Keratinocyte (primary cell): Measurements from ENCODE around the gene SLC38A6. TPM values are rescaled to one million over a fixed set of nuclear protein-coding genes. Genes with fewer than 3 reads are reported as not detected.
"Not testable (repeated sequence)": the region's sequence is repeated elsewhere in the genome, so short reads cannot be mapped to it uniquely, and the experiment has no call there.

ENCODE experiments used
- DNase-seq: peaks from one replicate; pipeline ENCODE4 v3.0.0-alpha.2; 2011; ENCODE audit warnings: low read depth, missing footprints, low spot score
- FAIRE-seq: peaks from 2 replicates; lab custom pipeline; 2011; peaks lifted over from hg19 to GRCh38; lab: Jason Lieb, UNC
- H2AFZ ChIP-seq: 2 replicates; pipeline ENCODE4 v1.6.0; 2012; ENCODE audit warnings: low read length, control low read depth, inconsistent platforms; ENCODE audit not compliant: control insufficient read depth
- H3K27ac ChIP-seq: 2 replicates; pipeline ENCODE4 v1.5.1; 2011; ENCODE audit warnings: low read length; ENCODE audit not compliant: control insufficient read depth, insufficient read depth
- H3K27me3 ChIP-seq: 3 replicates; pipeline ENCODE4 v1.6.0; 2011; ENCODE audit warnings: low read length; ENCODE audit not compliant: control insufficient read depth, insufficient read depth; ENCODE audit errors: extremely low read depth
- H3K36me3 ChIP-seq, 2 experiments: 2 replicates in 1 of 2; 3 replicates in 1 of 2; pipeline ENCODE4 v1.5.1; 2011; ENCODE audit warnings: low read length in 2 of 2, mild to moderate bottlenecking in 1 of 2; ENCODE audit not compliant: control insufficient read depth in 2 of 2, insufficient read depth in 2 of 2; ENCODE audit errors: extremely low read depth in 1 of 2
- H3K4me1 ChIP-seq: 3 replicates; pipeline ENCODE4 v1.5.1; 2011; ENCODE audit warnings: low read length; ENCODE audit not compliant: control insufficient read depth, insufficient read depth; ENCODE audit errors: extremely low read depth
- H3K4me2 ChIP-seq: 3 replicates; pipeline ENCODE4 v1.6.0; 2011; ENCODE audit warnings: low read depth, low read length; ENCODE audit not compliant: control insufficient read depth, insufficient read depth; ENCODE audit errors: extremely low read depth
- H3K4me3 ChIP-seq, 3 experiments: fragments of 200-600 bp in 1 of 3; sonication (generic) in 1 of 3; 2 replicates in 2 of 3; 3 replicates in 1 of 3; pipeline ENCODE4 v1.5.1; 2011 to 2016; ENCODE audit warnings: low read length in 3 of 3, mild to moderate bottlenecking in 3 of 3, control low read depth in 2 of 3, inconsistent platforms in 1 of 3, low read depth in 1 of 3, mixed read lengths in 1 of 3, mixed run types in 1 of 3, moderate library complexity in 1 of 3; ENCODE audit not compliant: control insufficient read depth in 2 of 3, insufficient read depth in 2 of 3; ENCODE audit errors: extremely low read depth in 1 of 3
- H3K79me2 ChIP-seq: 2 replicates; pipeline ENCODE4 v1.6.0; 2012; ENCODE audit warnings: low read length; ENCODE audit not compliant: control insufficient read depth, insufficient read depth
- H3K9ac ChIP-seq: 3 replicates; pipeline ENCODE4 v1.6.0; 2011; ENCODE audit warnings: low read length; ENCODE audit not compliant: control insufficient read depth, insufficient read depth; ENCODE audit errors: extremely low read depth
- H3K9me1 ChIP-seq: 3 replicates; pipeline ENCODE4 v1.6.0; 2011; ENCODE audit warnings: low read length; ENCODE audit not compliant: control insufficient read depth, insufficient read depth; ENCODE audit errors: extremely low read depth
- H3K9me3 ChIP-seq: 2 replicates; pipeline ENCODE4 v1.5.1; 2012; ENCODE audit warnings: low read depth, low read length; ENCODE audit not compliant: control insufficient read depth
- H4K20me1 ChIP-seq: 3 replicates; pipeline ENCODE4 v1.6.0; 2011; ENCODE audit warnings: low read length; ENCODE audit not compliant: control insufficient read depth, insufficient read depth; ENCODE audit errors: extremely low read depth
- EZH2 ChIP-seq: IDR thresholded peaks from one replicate; pipeline ENCODE4 v1.6.1; 2012; ENCODE audit warnings: inconsistent platforms, mild to moderate bottlenecking, low read length, moderate library complexity
- dilution Hi-C: fragments of 300-500 bp; cut with MboI; formaldehyde crosslinking; loops from one replicate; pipeline ENCODE4 v1.7.0; 2020; ENCODE audit warnings: low sequenced_read_pairs; ENCODE audit not compliant: extremely low pct_ligation_motif_present
- polyA plus RNA-seq, 5 experiments: library from polyadenylated mRNA; depleted of rRNA in 3 of 5; stranded (reverse) in 3 of 5; stranded (forward) in 1 of 5; unstranded in 1 of 5; fragments of >200 nt; gene quantifications; 1 replicate in 1 of 5; 2 replicates in 3 of 5; 3 replicates in 1 of 5; pipeline versions ENCODE4 v1.2.1 to v1.2.3, GENCODE V29; 2011 to 2012; ENCODE audit warnings: missing spikeins in 2 of 5, low read depth in 1 of 5, low replicate concordance in 1 of 5
- TF ChIP-seq, protein P1 (sequence below), 3 experiments: IDR thresholded peaks in 1 of 3; conservative IDR thresholded peaks in 1 of 3; optimal IDR thresholded peaks in 1 of 3; 2 replicates in 2 of 3; 3 replicates in 1 of 3; pipeline versions ENCODE3 to v1.5.1; 2011; ENCODE audit warnings: low read length in 3 of 3, mild to moderate bottlenecking in 3 of 3, moderate library complexity in 2 of 3, control low read depth in 1 of 3, inconsistent platforms in 1 of 3; ENCODE audit not compliant: insufficient read depth in 2 of 3; ENCODE audit errors: extremely low read depth in 1 of 3

The SLC38A6 gene
- polyA plus RNA-seq, 1 donor (not counting 4 experiments of a cell fraction or from before 2014, with no cell fraction given), result 15.7 TPM

DNA sequence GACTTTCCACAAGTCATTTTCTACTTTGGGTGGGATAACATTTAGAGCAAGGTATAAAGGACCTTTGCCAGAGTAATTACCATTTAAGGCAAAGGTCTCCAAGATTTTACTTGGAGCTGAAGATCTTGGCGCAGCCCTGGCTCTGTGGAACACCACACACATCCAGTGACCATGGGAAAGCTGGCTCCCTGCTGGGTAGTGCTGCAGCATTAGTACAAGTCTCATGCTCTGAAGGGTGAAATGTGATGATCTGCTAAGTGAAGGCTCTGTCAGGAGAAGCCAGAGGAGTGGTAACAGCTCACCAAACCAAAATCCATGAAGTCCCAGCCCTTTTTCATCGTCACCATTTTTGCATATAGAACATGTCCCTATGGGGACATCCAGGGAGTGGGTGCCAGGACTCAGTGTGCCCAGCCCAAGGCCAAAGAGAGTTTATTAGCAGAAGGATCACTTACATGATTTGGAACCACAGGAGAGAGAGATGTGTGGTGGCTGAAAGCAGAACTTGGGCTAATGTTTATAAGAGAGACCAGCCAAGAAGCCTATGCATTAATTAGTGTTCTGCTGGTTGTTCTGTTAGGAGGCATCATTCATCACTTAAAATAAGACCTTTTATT is 110.7 kb downstream of the SLC38A6 start:
- Histone ChIP-seq H3K4me2 (no peak overlapping the region), H3K36me3 (no peaks in the 10 kb centered on the region), H3K9me3 (no peaks in the 10 kb centered on the region), H3K9ac (no peak overlapping the region), H3K27me3 (no peaks in the 10 kb centered on the region), H3K4me1 (no peaks in the 10 kb centered on the region), H2AFZ (no peak overlapping the region), H3K79me2 (no peaks in the 10 kb centered on the region), H3K9me1 (no peaks in the 10 kb centered on the region), H3K4me3 (no peak overlapping the region), H4K20me1 (no peaks in the 10 kb centered on the region), H3K27ac (no peak overlapping the region)
- FAIRE-seq, result no peak
- TF ChIP-seq, protein P1, sequence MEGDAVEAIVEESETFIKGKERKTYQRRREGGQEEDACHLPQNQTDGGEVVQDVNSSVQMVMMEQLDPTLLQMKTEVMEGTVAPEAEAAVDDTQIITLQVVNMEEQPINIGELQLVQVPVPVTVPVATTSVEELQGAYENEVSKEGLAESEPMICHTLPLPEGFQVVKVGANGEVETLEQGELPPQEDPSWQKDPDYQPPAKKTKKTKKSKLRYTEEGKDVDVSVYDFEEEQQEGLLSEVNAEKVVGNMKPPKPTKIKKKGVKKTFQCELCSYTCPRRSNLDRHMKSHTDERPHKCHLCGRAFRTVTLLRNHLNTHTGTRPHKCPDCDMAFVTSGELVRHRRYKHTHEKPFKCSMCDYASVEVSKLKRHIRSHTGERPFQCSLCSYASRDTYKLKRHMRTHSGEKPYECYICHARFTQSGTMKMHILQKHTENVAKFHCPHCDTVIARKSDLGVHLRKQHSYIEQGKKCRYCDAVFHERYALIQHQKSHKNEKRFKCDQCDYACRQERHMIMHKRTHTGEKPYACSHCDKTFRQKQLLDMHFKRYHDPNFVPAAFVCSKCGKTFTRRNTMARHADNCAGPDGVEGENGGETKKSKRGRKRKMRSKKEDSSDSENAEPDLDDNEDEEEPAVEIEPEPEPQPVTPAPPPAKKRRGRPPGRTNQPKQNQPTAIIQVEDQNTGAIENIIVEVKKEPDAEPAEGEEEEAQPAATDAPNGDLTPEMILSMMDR (optimal IDR thresholded peaks at IDR 0.05 in 1 of 3, IDR thresholded peaks at IDR 0.05 in 1 of 3, conservative IDR thresholded peaks at IDR 0.05 in 1 of 3; ENCODE audit: extremely low read depth in 1 of 3, insufficient read depth in 2 of 3, low read length in 3 of 3), result no peak
- TF ChIP-seq EZH2, result no peak
- dilution Hi-C loops, result no loop called here
- DNase-seq, result no peak

DNA sequence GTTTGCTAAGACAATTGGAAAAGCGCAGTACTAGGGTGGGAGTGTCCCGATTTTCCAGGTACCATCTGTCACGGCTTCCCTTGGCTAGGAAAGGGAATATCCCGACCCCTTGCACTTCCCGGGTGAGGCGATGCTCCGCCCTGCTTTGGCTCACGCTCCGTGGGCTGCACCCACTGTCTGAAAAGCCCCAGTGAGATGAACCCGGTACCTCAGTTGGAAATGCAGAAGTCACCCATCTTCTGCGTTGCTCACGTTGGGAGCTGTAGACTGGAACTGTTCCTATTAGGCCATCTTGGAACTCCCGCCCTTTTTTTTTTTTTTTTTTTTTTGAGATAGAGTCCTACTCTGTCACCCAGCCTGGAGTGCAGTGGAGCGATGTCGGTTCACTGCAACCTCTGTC is 117.1 kb downstream of the SLC38A6 start:
- dilution Hi-C loops, H3K9me3 ChIP-seq, H3K4me2 ChIP-seq, DNase-seq, H3K36me3 ChIP-seq, H3K79me2 ChIP-seq, H3K27me3 ChIP-seq, H3K9ac ChIP-seq, H3K27ac ChIP-seq, H3K4me3 ChIP-seq, H2AFZ ChIP-seq, H4K20me1 ChIP-seq, H3K9me1 ChIP-seq, FAIRE-seq: not testable (repeated sequence)
- peaks cover 13% of the 10 kb centered on the region for H3K4me1 ChIP-seq

DNA sequence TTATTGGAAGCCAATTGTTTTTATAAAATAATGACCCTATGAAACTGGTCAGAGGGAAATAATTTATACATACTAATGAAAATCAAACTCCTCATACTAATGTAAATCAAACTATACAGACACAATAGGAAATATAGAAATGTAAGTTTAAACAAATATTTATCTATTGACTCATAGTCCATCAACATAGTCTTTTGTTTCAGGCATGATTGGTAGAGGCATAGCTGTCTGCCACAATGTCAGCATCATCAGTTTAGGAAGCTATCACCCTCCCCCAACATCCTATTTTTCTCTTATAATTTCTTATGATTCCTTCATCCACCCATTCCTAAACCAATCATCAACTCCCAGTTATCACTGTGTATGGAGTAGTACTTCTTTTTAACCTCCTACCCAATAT is 117.7 kb downstream of the SLC38A6 start:
- Histone ChIP-seq H3K79me2 (no peaks in the 10 kb centered on the region), H3K27me3 (no peaks in the 10 kb centered on the region), H3K27ac (no peak overlapping the region), H2AFZ (no peak overlapping the region), H3K4me2 (no peak overlapping the region), H3K36me3 (no peaks in the 10 kb centered on the region), H3K9me1 (no peaks in the 10 kb centered on the region), H4K20me1 (no peaks in the 10 kb centered on the region), H3K9me3 (no peaks in the 10 kb centered on the region), H3K9ac (no peak overlapping the region), H3K4me1 (peaks cover 19% of the 10 kb centered on the region), H3K4me3 (no peak overlapping the region)
- FAIRE-seq, result no peak
- dilution Hi-C loops, result no loop called here
- DNase-seq, result no peak
- TF ChIP-seq EZH2, result no peak
- TF ChIP-seq, protein P1 (optimal IDR thresholded peaks at IDR 0.05 in 1 of 3, IDR thresholded peaks at IDR 0.05 in 1 of 3, conservative IDR thresholded peaks at IDR 0.05 in 1 of 3; ENCODE audit: extremely low read depth in 1 of 3, insufficient read depth in 2 of 3, low read length in 3 of 3), result no peak
